GM18519 (cell line): Measurements from ENCODE around the gene CLGN.
"Not testable (repeated sequence)": the region's sequence is repeated elsewhere in the genome, so short reads cannot be mapped to it uniquely, and the experiment has no call there.

ENCODE experiments used
- ATAC-seq: cut with Tn5 transposase; IDR thresholded peaks from one replicate; pipeline ENCODE4 v1.9.1; 2021; ENCODE audit warnings: mild to moderate bottlenecking, moderate library complexity; ENCODE audit not compliant: unreplicated experiment, low FRiP score

CLGN gene, protein sequence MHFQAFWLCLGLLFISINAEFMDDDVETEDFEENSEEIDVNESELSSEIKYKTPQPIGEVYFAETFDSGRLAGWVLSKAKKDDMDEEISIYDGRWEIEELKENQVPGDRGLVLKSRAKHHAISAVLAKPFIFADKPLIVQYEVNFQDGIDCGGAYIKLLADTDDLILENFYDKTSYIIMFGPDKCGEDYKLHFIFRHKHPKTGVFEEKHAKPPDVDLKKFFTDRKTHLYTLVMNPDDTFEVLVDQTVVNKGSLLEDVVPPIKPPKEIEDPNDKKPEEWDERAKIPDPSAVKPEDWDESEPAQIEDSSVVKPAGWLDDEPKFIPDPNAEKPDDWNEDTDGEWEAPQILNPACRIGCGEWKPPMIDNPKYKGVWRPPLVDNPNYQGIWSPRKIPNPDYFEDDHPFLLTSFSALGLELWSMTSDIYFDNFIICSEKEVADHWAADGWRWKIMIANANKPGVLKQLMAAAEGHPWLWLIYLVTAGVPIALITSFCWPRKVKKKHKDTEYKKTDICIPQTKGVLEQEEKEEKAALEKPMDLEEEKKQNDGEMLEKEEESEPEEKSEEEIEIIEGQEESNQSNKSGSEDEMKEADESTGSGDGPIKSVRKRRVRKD

DNA sequence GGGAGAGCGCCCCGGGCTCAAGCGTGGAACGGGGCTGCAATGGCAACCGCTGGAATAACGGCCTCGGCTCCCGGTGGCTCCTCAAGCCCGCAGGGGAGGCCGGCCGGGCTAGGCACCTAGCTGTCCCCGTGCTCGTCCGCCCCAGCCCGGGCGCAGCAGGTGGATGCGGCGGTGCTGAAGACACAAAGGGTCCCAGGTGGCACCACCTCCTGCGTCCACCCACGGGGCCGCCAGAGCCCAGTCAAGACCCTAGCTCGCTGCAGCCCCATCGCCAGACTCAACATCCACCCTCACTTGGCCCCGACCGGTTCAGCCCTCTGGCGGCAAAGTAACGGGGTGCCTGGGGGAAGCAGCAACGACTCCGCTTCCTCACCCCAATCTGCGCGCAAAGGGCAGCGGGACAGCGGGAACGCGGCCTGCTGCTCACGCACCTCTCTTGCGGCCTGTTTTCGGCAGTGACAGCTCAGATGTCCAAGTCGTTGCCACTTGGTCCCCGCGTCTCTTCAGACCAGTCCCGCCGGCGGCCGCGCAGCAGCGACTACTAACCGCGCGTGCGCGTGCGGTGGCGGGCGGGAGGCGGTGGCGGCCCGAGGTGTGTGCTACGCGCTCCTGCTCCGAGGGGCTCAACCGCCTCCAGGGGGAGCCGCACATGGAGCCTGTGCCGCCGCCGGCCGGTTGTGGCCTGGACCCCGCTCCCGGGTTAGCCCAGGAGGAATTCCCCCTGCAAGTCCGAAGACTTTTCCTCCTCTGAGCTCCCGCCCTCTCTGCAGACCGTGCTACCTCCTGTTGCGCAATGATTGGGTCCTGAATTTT lies at the start of gene CLGN:
CLGN (minus strand) TSS at position 543 of the 813 bp plus-strand sequence. CDS start 14,570 bp downstream, outside the sequence.
- ATAC-seq, result peak; percentile 84

DNA sequence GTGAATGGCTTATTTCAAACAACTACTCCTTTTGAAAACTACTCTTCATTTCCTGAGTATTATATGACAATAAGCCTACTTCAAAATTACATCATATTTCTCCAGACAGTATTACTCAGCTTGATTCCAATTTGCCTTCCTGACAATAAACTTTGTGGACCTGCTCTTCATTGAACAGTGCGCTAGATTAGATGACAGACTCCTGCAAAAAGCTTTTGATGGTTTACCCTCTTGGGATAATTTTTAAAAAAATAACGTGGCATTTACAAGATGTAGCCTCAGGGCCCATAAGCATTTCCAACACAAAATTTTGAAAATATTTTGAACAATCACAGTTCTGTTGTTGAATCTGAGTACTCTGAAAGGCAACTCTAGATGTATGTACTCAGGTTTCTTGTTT lies 44.7 kb upstream of the CLGN start:
- no peak for ATAC-seq

DNA sequence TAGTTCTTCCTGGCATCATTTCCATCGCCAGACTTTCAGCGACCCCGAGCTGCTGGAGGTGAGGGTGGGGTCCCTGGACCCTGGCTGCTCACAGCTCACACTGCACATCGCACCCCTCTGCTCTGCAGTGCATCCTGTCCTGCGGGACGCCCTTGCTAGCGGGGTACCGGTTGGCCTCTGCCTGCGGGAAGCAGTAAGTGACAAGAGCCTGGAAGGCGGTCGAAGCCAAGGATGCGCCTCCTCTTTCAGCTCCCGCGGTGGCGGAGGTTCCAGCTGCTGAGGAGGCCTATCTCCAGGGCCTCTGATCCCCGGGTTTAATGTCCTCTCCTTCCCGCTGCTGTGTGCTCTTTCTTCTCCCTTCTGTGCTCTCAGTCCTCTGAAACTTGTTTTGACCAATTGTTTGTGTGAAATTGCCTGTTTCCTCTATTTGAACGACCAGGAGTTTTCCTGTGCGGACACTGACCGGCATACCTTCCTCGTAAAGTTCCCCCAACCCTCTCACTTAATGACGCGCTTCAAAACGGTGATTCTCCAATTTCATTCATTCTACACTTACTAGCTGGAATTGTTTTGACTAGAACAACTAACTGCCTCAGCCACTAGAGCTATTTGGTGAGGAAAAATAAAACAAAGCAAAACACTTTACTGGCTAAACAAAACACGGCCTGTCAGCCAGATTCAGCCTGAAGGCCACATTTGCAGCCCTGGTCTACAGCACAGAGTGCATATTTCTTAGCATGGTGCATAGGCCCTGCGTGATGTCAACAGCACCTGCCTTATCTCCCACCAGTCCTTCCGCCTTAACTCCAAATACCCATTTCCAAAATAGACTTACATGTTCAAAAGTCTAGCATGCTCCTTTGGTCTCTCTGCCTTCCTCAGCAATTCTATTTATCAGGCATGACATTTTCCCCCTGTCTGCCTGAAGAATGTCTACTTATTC lies 42.6 kb upstream of the CLGN start:
- ATAC-seq, result no peak

DNA sequence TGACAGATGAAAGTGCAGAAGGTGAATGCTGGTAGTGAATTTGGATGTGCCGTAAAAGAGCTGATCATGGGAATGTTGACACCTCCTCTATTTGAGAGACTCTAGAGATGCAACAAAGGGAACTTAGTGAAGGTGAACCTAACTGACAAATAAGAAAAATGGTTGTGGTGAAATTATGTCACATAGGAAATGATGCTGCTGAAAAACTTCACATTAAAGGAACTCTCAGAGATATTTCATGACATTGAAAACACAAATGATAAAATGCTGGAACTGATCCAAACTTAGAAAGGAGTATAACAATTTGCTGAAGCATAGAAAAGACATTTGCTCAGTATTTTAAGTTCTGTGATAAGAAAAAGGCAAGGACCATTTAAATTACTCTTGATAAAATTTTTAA lies 38.7 kb upstream of the CLGN start:
- ATAC-seq, result no peak

DNA sequence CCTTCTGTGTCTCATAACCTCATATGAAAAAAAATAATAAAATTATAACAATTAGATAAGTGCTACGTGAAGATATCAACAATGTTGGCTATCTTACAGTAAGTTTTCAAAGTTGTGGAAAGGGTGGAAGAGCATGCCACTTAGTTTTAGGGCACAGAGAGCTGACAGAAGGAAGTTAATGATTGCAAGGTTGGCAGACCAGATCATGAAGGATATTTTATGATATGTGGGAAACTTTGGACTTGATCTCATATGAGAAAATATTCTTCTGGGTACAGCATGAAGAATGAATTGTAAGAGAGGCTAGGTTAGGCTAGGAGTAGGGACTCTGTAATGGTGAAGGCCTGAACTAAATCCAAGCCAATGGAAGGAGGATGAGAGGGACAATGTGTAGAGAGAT lies 36.2 kb upstream of the CLGN start:
- ATAC-seq, result no peak

DNA sequence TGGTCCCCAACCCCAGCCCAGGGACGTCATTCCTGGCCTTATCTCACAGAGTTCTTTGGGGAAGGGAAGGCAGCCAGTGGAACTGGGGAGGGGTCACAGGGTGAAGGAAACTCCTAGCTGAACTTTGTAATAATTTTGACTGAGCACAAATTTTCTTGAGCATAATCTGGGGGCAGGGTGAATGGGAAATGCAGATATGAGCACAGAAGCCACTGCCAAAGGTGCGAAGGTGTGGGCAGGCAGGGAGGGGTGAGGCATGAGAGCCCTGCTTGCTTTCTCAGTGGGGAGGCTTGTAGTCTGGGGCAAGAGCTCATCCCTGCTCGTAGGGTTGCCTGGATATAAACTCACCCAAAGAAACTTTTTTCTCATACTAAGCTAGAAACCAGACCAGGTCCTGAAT lies 35.7 kb upstream of the CLGN start:
- no peak for ATAC-seq

DNA sequence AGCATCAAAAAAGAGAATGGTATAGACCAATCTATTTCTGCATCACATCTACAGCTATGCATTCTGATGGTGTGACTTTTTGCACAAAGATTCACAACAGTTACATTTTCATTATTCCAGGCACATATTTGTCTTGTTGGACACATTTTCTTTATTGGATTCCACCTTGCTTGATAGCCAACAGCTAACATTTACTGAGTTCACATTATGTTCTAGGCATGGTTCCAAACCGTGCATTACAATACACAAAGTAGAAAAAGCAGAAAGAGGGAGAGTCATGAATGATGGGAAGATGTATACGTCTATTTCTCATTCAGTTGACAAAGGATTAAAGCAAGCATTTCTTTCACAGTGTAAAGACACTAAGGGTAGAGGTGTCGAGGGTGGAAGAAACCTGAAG lies 22.9 kb upstream of the CLGN start:
- no peak for ATAC-seq

DNA sequence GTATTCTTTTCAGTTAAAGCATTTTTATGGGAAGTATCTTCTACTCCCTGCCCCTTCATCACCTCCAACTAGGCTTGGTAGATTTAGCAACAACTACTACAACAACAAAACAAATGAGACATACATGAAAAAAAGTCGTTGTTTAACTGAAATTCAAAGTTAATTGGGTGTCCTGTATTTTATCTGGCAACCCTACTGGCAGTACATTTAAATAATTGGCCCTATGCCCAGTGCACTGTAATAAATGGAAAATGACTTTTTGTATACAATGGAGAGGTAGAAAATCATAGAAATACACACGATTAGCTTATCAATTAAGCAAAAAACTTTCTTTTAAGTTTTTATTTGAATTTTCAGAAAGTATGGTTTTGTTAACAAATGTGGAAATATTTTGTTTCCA lies 21.4 kb upstream of the CLGN start:
- ATAC-seq, result no peak

DNA sequence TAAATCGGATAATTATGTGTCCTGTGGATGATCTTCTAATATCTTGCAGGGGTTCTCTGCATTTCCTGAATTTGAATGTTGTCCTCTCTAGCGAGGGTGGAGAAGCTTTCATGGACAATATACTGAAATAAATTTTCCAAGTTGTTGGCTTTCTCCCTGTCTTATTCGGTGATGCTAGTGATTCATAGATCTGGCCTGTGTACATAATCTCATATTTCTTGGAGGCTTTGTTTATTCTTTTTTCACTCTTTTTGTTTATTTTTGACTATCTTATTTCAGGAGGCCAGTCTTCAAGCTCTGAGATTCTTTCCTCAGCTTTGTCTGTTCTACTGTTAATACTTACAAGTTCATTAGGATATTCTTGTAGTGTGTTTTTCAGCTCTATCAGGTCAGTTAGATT lies 20.7 kb upstream of the CLGN start:
- no peak for ATAC-seq

DNA sequence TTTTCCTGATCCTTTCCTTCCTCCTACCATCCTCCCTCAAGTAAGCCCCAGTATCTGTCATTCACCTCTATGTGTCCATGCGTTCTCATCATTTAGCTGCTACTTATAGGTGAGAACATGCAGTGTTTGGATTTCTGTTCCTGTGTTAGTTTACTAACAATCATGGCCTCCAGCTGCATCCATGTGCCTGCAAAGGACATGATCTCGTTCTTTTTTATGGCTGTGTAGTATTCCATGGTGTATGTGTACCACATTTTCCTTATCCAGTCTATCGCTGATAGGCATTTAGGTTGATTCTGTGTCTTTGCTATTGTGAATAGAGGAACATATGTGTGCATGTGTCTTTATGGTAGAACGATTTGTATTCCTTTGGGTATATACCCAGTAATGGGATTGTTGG lies 16.9 kb upstream of the CLGN start:
- ATAC-seq, result not testable (repeated sequence)

DNA sequence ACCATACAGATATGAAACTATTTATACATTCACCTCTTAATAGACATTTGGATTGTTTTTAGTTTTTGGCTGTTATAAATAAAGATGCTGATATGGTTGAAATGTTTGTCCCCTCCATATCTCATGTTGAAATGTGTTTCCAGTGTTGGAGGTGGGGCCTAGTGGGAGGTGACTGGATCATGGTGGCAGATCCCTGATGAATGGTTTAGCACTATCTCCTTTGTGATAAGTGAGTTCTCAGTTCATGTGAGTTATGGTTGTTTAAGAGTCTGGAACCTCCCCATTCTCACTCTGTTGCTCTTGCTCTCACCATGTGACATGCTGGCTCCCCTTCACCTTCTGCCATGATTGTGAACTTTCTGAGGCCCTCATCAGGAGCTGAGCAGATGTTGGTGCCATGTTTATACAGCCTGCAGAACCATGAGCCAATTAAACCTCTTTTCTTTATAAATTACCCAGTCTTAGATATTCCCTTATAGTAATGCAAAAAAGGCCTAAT lies 12.2 kb upstream of the CLGN start:
- ATAC-seq, result no peak

DNA sequence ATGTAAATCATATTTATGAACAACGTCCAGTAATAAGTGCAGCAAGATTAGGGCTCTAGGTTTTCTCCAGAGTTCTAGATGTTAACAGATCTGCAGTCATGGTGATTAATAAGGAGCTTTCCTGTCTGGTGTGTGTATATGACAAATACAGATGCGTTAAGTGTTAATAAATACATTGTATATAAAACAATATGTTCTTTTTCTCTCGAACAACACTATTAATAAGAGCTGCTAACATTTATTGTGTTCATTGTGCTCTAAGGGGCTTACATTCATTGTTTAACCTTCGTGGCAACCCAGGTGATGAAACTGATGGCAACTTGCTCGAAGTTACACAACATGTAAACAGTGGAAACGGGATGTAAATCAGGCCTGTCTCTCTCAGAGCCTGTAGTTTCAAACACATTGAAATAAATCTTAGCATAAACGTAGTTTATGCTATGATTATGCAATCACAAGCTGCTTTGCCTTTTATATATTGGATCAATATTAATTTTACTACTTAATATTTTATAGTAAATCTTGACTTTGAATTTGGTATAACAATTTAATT lies 547 bp upstream of the CLGN start:
- ATAC-seq, result no peak

DNA sequence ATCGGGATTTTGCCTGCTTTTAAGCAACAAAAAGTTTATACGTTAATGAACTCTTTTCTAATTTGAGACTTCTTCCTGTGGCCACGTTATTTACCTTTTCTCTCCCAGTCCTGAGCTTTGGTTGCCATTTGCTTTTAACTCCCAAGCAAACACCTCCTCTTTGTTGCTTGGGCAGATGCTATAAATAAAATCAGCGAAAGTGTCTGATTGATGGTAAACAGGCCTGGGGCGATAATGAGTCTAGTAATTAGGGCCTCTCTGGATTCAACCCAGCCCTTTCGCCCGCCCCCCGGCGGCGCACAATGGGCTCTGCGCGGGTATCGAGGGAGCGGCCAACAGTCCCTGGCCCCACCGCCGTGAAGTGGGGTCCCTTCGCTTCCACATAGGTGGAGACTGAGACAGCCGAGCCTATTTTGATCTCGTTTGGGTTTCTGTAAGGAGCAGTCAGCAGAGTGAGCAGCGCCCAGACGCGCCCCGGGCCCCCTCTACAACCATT lies 790 bp downstream of the CLGN start:
- no peak for ATAC-seq

DNA sequence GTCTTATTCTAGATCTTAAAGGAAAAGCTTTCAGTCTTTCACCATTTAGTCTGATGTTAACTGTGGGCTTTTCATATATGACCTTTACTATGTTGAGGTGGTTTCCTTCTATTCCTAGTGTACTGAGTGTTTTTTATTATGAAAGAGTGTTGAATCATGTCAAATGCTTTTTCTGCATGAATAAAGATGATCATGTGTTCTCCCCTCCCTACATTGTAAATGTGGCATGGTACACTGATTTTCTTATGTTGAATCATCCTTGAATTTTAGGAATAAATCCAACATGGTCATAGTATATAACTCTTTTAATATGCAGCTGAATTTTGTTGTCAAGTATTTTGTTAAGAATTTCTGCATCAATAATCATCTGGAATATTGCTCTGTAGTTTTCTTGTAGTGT lies 4.3 kb downstream of the CLGN start:
- no peak for ATAC-seq

DNA sequence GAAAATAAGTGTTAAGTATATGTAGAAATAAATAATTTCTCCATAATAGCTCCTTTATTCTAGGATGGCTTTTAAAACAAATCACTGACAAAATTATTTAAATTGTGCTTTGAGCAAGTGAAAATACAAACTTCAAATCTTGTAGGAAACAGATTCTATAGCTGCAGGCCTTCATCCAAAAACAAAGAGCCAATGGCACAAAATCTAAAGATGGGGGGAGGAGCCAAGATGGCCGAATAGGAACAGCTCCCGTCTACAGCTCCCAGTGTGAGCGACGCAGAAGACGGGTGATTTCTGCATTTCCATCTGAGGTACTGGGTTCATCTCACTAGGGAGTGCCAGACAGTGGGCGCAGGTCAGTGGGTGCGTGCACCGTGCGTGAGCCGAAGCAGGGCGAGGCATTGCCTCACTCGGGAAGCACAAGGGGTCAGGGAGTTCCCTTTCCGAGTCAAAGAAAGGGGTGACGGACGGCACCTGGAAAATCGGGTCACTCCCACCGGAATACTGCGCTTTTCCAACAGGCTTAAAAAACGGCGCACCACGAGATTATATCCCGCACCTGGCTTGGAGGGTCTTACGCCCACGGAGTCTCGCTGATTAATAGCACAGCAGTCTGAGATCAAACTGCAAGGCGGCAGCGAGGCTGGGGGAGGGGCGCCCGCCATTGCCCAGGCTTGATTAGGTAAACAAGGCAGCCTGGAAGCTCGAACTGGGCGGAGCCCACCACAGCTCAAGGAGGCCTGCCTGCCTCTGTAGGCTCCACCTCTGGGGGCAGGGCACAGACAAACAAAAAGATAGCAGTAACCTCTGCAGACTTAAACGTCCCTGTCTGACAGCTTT lies 14.1 kb downstream of the CLGN start:
- not testable (repeated sequence) for ATAC-seq

DNA sequence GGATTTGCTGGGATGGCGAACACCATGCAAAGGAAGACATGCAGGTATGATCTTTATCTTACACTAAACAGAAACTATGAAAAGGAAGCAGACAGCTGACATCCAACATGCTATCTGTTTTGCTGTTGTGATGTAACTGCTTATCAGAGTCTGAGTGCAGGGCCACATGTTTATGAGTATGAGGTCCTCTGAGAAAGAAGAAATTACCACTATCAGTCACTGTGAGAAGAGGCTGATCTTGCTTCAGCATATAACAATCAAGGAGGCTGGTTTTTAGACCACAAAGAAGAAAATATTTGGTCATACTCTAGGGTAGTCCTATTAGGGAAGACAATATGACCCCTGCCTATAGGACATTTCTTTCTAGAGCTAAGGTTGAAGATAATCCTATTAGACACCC lies 18.5 kb downstream of the CLGN start:
- ATAC-seq, result no peak

DNA sequence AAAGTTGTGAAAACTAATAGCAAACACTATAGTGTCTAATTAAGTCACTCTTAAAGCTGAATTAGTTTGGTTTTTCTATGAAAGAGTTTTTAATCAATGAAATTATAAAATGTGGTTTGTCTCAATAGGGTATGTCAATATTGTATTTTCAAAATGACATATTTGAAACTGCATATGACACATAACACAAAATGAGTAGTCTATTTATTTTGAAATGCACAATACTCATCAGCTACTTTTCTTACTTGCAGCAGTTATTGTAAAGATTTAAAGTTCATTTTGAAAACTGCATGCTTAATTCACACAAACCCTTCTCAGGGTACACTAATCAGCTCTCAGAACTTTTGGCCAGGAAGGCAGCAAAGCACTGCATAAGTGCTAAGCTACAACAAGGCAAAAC lies 21.2 kb downstream of the CLGN start:
- no peak for ATAC-seq

DNA sequence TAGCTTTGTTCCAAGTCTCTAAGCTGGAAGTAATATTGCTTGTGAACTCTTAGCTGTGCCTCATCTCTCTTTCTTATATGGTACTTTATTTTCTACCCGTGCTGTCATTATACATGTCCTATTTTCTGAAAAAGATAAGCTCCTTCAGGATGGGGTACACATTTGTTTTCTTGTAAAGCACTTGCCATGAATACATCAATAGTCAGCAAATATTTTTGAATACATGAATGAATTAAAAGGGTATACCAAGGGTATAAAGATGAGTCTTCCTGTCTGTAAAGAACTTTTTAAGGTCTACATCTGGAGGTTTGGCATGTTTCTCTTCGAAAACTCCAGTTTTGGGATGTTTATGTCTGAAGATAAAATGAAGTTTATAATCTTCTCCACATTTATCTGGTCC lies 27.3 kb downstream of the CLGN start:
- ATAC-seq, result no peak

DNA sequence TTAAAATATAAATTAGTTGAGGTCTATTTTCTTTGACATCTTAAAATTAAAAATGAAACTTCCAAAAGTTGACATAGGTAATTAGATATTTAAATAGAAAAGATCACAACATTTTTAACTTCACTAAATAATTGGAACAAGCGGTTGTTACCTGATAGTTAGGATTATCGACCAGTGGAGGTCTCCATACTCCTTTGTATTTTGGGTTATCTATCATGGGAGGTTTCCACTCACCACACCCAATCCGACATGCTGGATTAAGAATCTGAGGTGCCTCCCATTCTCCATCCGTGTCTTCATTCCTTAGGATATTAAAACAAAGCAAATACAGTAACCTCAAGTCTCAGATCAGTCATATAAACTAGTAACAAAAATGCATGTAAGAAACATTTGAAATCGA lies 31.8 kb downstream of the CLGN start:
- no peak for ATAC-seq
